Liver (tissue), 9 donors: ENCODE results near the gene HORMAD2. TPM values are rescaled to one million over a fixed set of nuclear protein-coding genes. Genes with fewer than 3 reads are reported as not detected.

Source experiments
- DNase-seq: peaks from one replicate; pipeline ENCODE4 v3.0.0-alpha.2; 2017; ENCODE audit warnings: low spot score
- H3K27ac ChIP-seq, 2 donors: one replicate each; pipeline ENCODE4 v1.7.0; 2013; ENCODE audit warnings: inconsistent platforms in 2 of 2, low read length in 2 of 2, control low read depth in 1 of 2, low read depth in 1 of 2, mild to moderate bottlenecking in 1 of 2
- H3K27me3 ChIP-seq, 4 donors: one replicate each; pipeline versions ENCODE4 v1.6.1 to v1.7.0; 2013; ENCODE audit warnings: low read length in 3 of 4, inconsistent platforms in 1 of 4, mild to moderate bottlenecking in 1 of 4, moderate library complexity in 1 of 4; ENCODE audit not compliant: control insufficient read depth in 4 of 4, insufficient read depth in 4 of 4
- H3K36me3 ChIP-seq, 4 donors: one replicate each; pipeline versions ENCODE4 v1.6.1 to v1.7.0; 2013; ENCODE audit warnings: low read length in 3 of 4, mild to moderate bottlenecking in 3 of 4, low read depth in 1 of 4, moderate library complexity in 1 of 4; ENCODE audit not compliant: control insufficient read depth in 4 of 4, insufficient read depth in 3 of 4
- H3K4me1 ChIP-seq, 4 donors: one replicate each; pipeline versions ENCODE4 v1.6.1 to v1.7.0; 2013; ENCODE audit warnings: low read length in 3 of 4, mild to moderate bottlenecking in 3 of 4, moderate library complexity in 1 of 4; ENCODE audit not compliant: control insufficient read depth in 4 of 4, insufficient read depth in 4 of 4
- H3K4me3 ChIP-seq, 3 donors: one replicate each; pipeline versions ENCODE4 v1.6.1 to v1.7.0; 2013; ENCODE audit warnings: low read length in 3 of 3, control low read depth in 1 of 3, low read depth in 1 of 3, mild to moderate bottlenecking in 1 of 3
- H3K9ac ChIP-seq, 2 donors: one replicate each; pipeline ENCODE4 v1.7.0; 2013; ENCODE audit warnings: low read length in 2 of 2, mild to moderate bottlenecking in 2 of 2, moderate library complexity in 2 of 2, control low read depth in 1 of 2, low read depth in 1 of 2
- H3K9me3 ChIP-seq, 4 donors: one replicate each; pipeline versions ENCODE4 v1.6.1 to v1.7.0; 2013; ENCODE audit warnings: low read length in 3 of 4; ENCODE audit not compliant: control insufficient read depth in 4 of 4
- ATF3 ChIP-seq: IDR thresholded peaks from 2 replicates; pipeline ENCODE4 v1.6.1; 2016; ENCODE audit warnings: antibody characterized with exemption
- CTCF ChIP-seq: fragments of 150-350 bp; IDR thresholded peaks from 2 replicates; pipeline ENCODE4 v1.5.1; 2017; ENCODE audit warnings: improper control_type of control experiment, low read depth, low read length; ENCODE audit not compliant: missing input control
- EGR1 ChIP-seq, 2 donors: IDR thresholded peaks; 2 replicates each; pipeline ENCODE4 v1.6.1; 2016 to 2018; ENCODE audit warnings: antibody characterized with exemption in 2 of 2, low read depth in 2 of 2
- FOXA1 ChIP-seq: IDR thresholded peaks from 2 replicates; pipeline ENCODE4 v1.6.1; 2016; ENCODE audit warnings: antibody characterized with exemption
- FOXA2 ChIP-seq: IDR thresholded peaks from 2 replicates; pipeline ENCODE4 v1.6.1; 2016; ENCODE audit warnings: antibody characterized with exemption
- GABPA ChIP-seq, 2 donors: IDR thresholded peaks in 1 of 2; conservative IDR thresholded peaks in 1 of 2; 2 replicates each; pipeline ENCODE4 v1.6.1; 2016; ENCODE audit warnings: antibody characterized with exemption in 2 of 2, mild to moderate bottlenecking in 1 of 2, moderate library complexity in 1 of 2
- HNF4A ChIP-seq, 2 donors: conservative IDR thresholded peaks; 2 replicates each; pipeline ENCODE4 v1.6.1; 2016; ENCODE audit warnings: antibody characterized with exemption in 2 of 2, mild to moderate bottlenecking in 2 of 2
- HNF4G ChIP-seq: IDR thresholded peaks from 2 replicates; pipeline ENCODE4 v1.6.1; 2016; ENCODE audit warnings: antibody characterized with exemption
- JUND ChIP-seq, 2 donors: IDR thresholded peaks; 2 replicates each; pipeline ENCODE4 v1.6.1; 2016; ENCODE audit warnings: antibody characterized with exemption in 2 of 2
- MAX ChIP-seq: IDR thresholded peaks from 2 replicates; pipeline ENCODE4 v1.6.1; 2016; ENCODE audit warnings: antibody characterized with exemption
- RAD21 ChIP-seq, 2 donors: IDR thresholded peaks; 2 replicates each; pipeline ENCODE4 v1.6.1; 2016; ENCODE audit warnings: antibody characterized with exemption in 2 of 2, mild to moderate bottlenecking in 2 of 2
- RXRA ChIP-seq, 2 donors: IDR thresholded peaks; 2 replicates each; pipeline ENCODE4 v1.6.1; 2017 to 2018; ENCODE audit warnings: antibody characterized with exemption in 2 of 2, mild to moderate bottlenecking in 1 of 2
- SP1 ChIP-seq: IDR thresholded peaks from 2 replicates; pipeline ENCODE4 v1.6.1; 2018; ENCODE audit warnings: antibody characterized with exemption, mild to moderate bottlenecking
- TAF1 ChIP-seq: conservative IDR thresholded peaks from 2 replicates; pipeline ENCODE4 v1.6.1; 2016; ENCODE audit warnings: antibody characterized with exemption, mild to moderate bottlenecking
- YY1 ChIP-seq: IDR thresholded peaks from 2 replicates; pipeline ENCODE4 v1.6.1; 2016; ENCODE audit warnings: antibody characterized with exemption, mild to moderate bottlenecking
- ZBTB33 ChIP-seq: IDR thresholded peaks from 2 replicates; pipeline ENCODE4 v1.6.1; 2016; ENCODE audit warnings: antibody characterized with exemption
- WGBS: extraction: QIAGEN DNeasy Blood & Tissue Kit; methylation state at CpG from one replicate; pipeline ENCODE4 v1.1.7; 2013; 5-methylcytosine and 5-hydroxymethylcytosine counted together
- polyA plus RNA-seq, 2 donors: library from polyadenylated mRNA; stranded (reverse) in 1 of 2; unstranded in 1 of 2; fragments of 200-250 nt in 1 of 2; fragments of >200 nt in 1 of 2; fragmentation: Nextera tagmentation in 1 of 2; extraction: Ambion mirVana in 1 of 2; gene quantifications; one replicate each; pipeline versions ENCODE4 v1.2.1 to v1.2.3, GENCODE V29; 2013 to 2015
- total RNA-seq, 2 donors: library from RNA; depleted of rRNA; stranded (reverse); fragments of >200 nt; gene quantifications; one replicate each; pipeline ENCODE4 v1.2.3, GENCODE V29; 2014
- donor health status: healthy.
- donor health status: healthy.
- donor health status: healthy.
- donor health status: healthy.
- donor health status: healthy.

HORMAD2 gene
- total and polyA plus RNA-seq, 4 donors, result 0.44 to 2.8 (median 0.47) TPM; not detected in 1

- no peak for DNase-seq
- Histone ChIP-seq H3K27me3 (no peaks in the 10 kb centered on the region), H3K36me3 (no peaks in the 10 kb centered on the region), H3K4me1 (no peaks in the 10 kb centered on the region), H3K27ac (no peak overlapping the region), H3K9me3 (no peaks in the 10 kb centered on the region), H3K4me3 (no peak overlapping the region), H3K9ac (no peak overlapping the region)
- TF ChIP-seq TAF1, result no peak
- TF ChIP-seq FOXA2, result no peak
- TF ChIP-seq EGR1 (IDR thresholded peaks at IDR 0.05; ENCODE audit: low read depth in 2 of 2), result no peak
- TF ChIP-seq HNF4G, result no peak
- no peak for TF ChIP-seq GABPA (IDR thresholded peaks at IDR 0.05 in 1 of 2, conservative IDR thresholded peaks at IDR 0.05 in 1 of 2)
- no peak for TF ChIP-seq JUND (IDR thresholded peaks at IDR 0.05)
- no peak for TF ChIP-seq FOXA1
- no peak for TF ChIP-seq YY1
- no peak for TF ChIP-seq HNF4A (conservative IDR thresholded peaks at IDR 0.05)
- no peak for TF ChIP-seq RAD21 (IDR thresholded peaks at IDR 0.05)
- TF ChIP-seq CTCF, result no peak
- TF ChIP-seq ATF3, result no peak
- TF ChIP-seq RXRA (IDR thresholded peaks at IDR 0.05), result no peak
- TF ChIP-seq ZBTB33, result no peak
- WGBS, result 76% methylated on average over 7 of the region's 7 CpGs
Measured at GRCh38 chr22:30204015-30204741, 123.9 kb downstream of the HORMAD2 start.

GRCh38 chr22:30204742-30205111 lies 124.5 kb downstream of the HORMAD2 start:
- Histone ChIP-seq H3K9ac (no peak overlapping the region), H3K4me1 (no peaks in the 10 kb centered on the region), H3K4me3 (no peak overlapping the region), H3K36me3 (no peaks in the 10 kb centered on the region), H3K9me3 (no peaks in the 10 kb centered on the region), H3K27ac (no peak overlapping the region), H3K27me3 (no peaks in the 10 kb centered on the region)
- no peak for DNase-seq
- WGBS, result 77% methylated on average over 10 of the region's 10 CpGs
- TF ChIP-seq JUND (IDR thresholded peaks at IDR 0.05) (no peak), EGR1 (IDR thresholded peaks at IDR 0.05; ENCODE audit: low read depth in 2 of 2) (no peak), YY1 (no peak), FOXA1 (no peak), FOXA2 (no peak), HNF4G (no peak), RAD21 (IDR thresholded peaks at IDR 0.05) (no peak), MAX (no peak), SP1 (no peak), HNF4A (conservative IDR thresholded peaks at IDR 0.05) (no peak), TAF1 (no peak), CTCF (no peak)
